K562 (cell line): ENCODE results near the gene PIM3.

Source experiments
- CBX8 ChIP-seq: fragments of 200-600 bp; sonication (generic); IDR thresholded peaks from 2 replicates; pipeline ENCODE4 v1.6.1; 2012; ENCODE audit warnings: borderline replicate concordance, mixed run types, low read depth, mild to moderate bottlenecking, moderate library complexity, mixed read lengths, low read length, control low read depth, inconsistent platforms; ENCODE audit not compliant: poor library complexity, severe bottlenecking; ENCODE audit errors: extremely low read depth
- CHD1 ChIP-seq: fragments of 200-600 bp; sonication (generic); IDR thresholded peaks from one replicate; pipeline ENCODE4 v1.6.1; 2012; ENCODE audit warnings: mild to moderate bottlenecking, moderate library complexity, low read length, inconsistent platforms
- CTCF ChIP-seq, 3 experiments: IDR thresholded peaks in 2 of 3; conservative IDR thresholded peaks in 1 of 3; 2 replicates each; pipeline ENCODE4 v1.5.1; 2011 to 2012; ENCODE audit warnings: low read length in 3 of 3, mild to moderate bottlenecking in 3 of 3, control low read depth in 2 of 3, improper control_type of control experiment in 1 of 3, inconsistent platforms in 1 of 3, low read depth in 1 of 3, mixed read lengths in 1 of 3, moderate library complexity in 1 of 3; ENCODE audit not compliant: insufficient read depth in 2 of 3
- EP300 ChIP-seq: IDR thresholded peaks from 2 replicates; pipeline ENCODE4 v1.6.1; 2012; ENCODE audit warnings: low read length, improper control_type of control experiment
- FOXP4 ChIP-seq: sonication (generic); formaldehyde crosslinking; IDR thresholded peaks from 2 replicates; pipeline ENCODE4 v1.8.0; 2022; ENCODE audit warnings: mild to moderate bottlenecking, missing genetic modification reagents, borderline replicate concordance
- POLR2A ChIP-seq: fragments of 450-650 bp; conservative IDR thresholded peaks from 2 replicates; pipeline ENCODE4 v1.6.1; 2016
- RBFOX2 ChIP-seq: fragments of 200-400 bp; formaldehyde crosslinking; IDR thresholded peaks from 2 replicates; pipeline ENCODE4 v1.6.1; 2017; ENCODE audit warnings: low read depth, mild to moderate bottlenecking, low read length, moderate library complexity
- ZMIZ1 ChIP-seq, 2 experiments: fragments of 150-350 bp in 1 of 2; IDR thresholded peaks; 2 replicates each; pipeline ENCODE4 v1.6.1; 2012 to 2016; ENCODE audit warnings: low read depth in 2 of 2, low read length in 2 of 2, mild to moderate bottlenecking in 1 of 2, moderate library complexity in 1 of 2
- ZNF274 ChIP-seq: IDR thresholded peaks from 2 replicates; pipeline ENCODE4 v1.6.1; 2011; ENCODE audit warnings: low read depth, mild to moderate bottlenecking, low read length, moderate library complexity, borderline replicate concordance

GRCh38 chr22:49916831-49917230 lies 43.7 kb upstream of the PIM3 start:
- TF ChIP-seq ZMIZ1 (IDR thresholded peaks at IDR 0.05; ENCODE audit: low read depth in 2 of 2, low read length in 2 of 2) (no peak), RBFOX2 (no peak), CHD1 (no peak), EP300 (no peak), POLR2A (no peak), FOXP4 (CRISPR knock-in tag) (no peak), CBX8 (no peak), ZNF274 (no peak), CTCF (IDR thresholded peaks at IDR 0.05 in 2 of 3, conservative IDR thresholded peaks at IDR 0.05 in 1 of 3; ENCODE audit: insufficient read depth in 2 of 3, low read depth in 1 of 3, low read length in 3 of 3) (no peak)
